EH (cell line): Measurements from ENCODE around the gene GHR.

Experiments used
- DNase-seq: peaks from one replicate; pipeline ENCODE4 v3.0.0-alpha.2; 2015; ENCODE audit warnings: low read depth

The GHR gene

DNA sequence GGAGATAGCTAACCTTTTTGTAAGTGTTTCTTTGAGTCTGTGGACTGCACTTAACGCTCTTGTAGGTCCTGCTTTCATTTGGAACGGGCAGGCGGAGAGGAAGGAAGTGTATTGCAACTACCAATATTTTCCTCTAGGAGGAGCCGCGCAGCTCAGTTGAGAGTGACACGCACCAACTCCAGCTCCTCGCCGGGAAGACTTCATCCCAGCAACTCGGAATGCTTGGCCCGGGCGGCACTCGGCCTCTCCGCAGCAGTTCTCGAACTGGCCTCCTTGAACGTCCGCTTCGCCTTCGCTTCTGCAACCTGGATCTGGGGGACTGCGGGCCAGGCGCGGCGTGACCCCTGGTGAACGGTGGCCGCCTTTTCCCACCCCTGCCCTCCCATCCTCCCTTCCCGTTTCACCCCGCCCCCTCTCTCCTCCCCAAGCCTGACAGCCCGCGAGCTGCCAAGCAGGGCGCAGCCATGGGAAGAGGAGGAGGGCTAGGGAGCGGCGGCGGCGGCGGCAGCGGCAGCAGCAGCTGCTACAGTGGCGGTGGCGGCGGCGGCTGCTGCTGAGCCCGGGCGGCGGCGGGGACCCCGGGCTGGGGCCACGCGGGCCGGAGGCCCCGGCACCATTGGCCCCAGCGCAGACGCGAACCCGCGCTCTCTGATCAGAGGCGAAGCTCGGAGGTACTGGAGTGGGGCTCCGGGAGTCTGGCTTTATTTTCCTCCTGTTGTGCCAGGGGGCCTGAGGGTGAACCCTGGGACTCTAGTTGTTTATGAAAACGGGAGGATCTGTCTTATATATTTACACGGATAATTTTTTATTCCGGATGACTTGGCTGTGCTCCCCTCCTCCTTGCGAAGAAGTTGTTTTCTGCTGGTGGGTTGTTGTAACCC, at the start of gene GHR:
TSS of gene GHR (plus strand) at position 155 of the 881 bp plus-strand sequence. CDS start 142,436 bp downstream, outside the sequence.
- DNase-seq, result peak; percentile 89

DNA sequence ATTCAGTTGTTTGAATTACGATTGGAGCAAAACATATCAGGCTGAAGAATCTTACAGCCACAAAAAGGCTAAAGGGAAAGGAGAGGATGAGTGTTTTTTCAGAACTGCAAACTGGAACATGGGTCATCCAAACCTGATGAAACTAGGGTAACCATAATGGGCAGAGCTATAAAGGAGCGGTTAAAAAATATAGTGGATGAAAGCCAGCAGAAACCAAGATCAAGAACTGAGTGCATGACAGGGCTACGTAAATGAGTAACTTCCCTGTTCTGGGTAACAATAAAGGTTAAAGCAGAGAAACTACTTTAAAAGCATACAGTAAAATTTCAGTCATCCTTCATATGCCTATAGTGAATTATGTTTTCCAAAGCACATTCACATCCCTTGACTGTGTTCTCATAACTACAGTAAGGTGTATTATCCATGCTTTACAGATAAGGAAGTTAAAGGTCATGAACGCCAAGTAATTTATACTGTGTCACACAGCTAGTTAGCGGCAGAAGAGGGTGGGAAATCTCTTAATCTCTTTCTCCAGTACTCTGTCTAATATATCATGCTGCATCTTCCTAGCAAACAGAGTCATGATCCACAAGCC, 48.5 kb upstream of the GHR start:
- no peak for DNase-seq

DNA sequence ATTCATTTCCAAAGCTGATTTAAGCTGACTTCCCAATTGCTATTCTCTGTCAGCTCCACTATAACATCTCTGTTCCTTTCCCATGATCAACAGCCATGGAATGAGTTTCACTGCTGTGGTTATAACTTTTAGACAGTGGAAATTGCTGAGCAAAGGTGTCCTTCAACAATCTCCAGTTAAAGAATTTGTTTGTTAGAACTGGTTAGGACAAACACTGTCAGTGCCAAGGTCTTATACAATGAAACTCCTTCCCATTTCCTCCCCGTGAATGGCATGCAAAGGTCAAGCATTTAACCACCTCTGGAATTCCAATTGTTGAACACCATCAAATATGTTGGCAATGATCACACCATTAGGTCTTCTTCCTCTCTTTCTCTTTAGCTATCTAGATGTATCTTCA, 45.7 kb upstream of the GHR start:
- DNase-seq, result no peak

DNA sequence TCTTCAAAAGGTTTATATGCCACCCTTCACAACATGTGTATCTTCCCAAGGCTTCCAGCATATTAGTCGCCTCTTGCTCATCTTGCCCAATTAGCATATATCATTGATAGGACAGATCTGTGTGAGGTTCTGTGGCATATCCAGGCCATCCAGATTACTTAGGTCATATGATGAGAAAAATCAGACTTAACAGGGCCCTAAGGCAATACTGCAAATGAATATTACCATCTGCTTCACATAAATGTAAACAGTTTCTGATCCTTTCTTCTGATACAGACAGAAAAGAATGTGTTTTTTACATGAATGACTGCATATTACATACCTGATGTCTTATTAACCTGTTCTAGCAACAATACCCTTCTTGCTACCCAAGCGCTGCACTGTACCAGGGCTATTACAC, 41.3 kb upstream of the GHR start:
- no peak for DNase-seq

DNA sequence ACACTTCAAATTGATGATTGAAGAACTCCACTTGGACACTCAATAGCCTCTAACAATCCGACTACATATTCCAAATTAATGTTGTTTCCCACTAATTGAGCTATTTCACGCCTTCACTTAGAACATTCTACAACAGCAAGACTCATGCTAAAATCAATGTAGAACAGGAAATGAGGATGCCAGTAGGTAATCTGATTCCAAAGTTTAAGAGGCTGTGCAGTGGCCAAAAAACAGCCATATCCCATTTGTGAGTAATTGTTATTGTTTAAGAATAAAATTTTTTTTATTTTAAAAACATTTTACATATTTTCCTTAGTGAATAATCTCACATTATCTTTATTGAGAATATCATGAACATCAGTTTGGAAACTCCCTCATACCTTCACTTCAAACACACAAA, 35.7 kb upstream of the GHR start:
- DNase-seq, result no peak

DNA sequence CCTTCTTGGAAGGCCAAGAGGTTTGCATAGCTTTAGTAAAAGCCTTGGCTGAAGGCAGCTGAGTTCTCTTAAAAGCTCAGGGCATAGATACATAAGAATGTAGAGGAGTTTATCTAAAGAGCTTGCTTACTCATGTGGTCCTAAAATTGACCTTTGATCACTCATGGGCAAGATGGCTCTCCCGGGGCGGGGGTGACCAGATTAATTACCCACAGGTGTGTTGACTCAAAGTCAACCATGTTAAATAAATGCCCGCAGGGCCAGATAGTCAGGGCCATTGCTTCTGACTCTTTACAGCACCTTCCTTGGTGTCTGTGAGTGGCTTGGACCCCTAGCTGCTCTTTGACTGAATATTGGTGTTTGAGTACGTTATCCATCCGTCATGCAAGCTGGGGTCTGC, 33.1 kb upstream of the GHR start:
- DNase-seq, result no peak

DNA sequence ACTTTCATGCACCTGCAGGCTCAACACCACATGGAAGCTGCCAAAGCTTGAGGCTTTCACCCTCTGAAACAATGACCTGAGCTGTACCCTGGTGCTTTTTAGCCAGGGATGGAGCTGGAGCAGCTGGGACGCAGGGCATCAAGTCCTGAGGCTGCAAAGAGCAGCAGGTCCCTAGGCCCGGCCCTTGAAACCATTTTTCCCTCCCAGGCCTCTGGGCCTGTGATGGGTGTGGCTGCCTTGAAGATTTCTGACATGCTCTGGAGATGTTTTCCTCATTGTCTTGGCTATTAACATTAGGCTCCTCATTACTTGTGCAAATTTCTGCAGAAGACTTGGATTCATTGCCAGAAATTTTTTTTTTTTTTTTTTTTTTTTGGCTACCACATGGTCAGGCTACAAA, 30.3 kb upstream of the GHR start:
- DNase-seq, result no peak

DNA sequence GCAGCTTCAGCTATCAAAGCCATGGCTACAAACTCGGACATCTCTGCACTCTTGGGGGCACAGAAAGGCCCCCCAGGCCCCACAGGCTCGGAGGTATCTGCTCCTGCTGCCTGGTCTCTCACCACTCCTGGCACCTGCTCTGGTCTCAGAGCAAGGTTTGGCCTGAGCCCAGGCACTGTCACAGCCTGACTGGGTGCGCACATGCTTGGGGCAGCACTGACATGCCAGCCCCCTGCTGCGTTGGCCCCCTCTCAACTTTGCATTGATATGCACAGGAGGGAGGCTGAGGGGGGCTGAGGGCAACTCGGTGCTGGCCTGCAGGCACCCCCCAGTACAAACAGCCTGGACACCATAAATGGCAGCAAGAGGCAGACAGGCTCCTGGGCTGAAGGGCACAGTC, 27.1 kb upstream of the GHR start:
- no peak for DNase-seq

DNA sequence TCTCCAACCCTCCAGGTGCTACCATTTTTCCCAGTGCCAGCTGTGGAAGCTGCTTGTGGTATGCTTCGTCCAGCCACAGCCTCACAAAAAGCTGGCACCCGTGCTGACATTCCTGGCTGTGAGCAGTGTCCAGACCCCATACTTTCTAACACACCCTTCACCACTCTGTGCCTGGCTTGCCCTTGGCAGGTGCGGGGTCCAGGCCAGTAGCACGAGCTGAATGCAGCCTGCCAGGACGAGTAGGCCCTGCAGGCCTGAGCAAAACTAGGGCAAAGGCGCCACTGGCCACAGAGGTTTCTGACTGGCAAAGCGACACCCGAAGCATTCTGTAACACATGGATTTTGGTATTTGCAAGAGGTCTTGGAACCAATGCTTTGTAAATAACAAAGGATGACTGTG, 26.0 kb upstream of the GHR start:
- DNase-seq, result no peak

DNA sequence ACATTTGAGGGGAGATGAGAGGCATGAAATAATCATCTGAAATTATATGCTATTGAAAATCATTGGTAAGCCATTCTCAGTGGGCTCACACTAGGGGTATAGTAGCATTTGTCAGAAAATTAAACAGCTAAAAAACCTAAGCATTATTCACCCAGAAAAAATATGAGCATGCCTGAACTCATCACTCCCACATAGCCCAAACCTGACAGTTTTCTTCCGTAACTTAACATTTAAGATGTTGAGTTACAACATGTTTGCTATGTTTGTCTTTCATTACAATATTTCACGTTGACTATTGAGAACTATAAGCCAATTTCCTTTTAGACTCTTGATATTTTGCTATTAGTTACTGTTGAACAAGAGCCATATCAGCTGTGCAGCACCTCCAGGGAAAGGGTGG, 23.5 kb upstream of the GHR start:
- no peak for DNase-seq

DNA sequence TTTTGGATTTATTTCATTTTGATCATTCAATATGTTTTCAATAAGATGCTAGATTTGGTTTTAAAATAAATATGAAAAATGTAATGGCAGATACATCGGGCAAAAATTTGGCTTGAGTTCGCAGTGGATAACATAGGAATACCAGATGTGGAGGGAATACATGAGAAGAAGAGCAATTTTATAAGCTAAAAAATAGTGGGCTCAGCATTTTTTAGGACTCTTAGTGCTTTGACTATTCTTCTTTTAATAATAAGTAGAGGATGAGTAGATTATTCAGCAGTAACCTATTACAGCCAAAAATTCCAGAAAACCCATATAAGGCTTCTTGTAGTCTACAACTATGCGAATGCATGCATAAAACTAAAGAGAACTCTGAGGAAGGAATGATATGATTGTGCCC, 22.8 kb upstream of the GHR start:
- DNase-seq, result no peak

DNA sequence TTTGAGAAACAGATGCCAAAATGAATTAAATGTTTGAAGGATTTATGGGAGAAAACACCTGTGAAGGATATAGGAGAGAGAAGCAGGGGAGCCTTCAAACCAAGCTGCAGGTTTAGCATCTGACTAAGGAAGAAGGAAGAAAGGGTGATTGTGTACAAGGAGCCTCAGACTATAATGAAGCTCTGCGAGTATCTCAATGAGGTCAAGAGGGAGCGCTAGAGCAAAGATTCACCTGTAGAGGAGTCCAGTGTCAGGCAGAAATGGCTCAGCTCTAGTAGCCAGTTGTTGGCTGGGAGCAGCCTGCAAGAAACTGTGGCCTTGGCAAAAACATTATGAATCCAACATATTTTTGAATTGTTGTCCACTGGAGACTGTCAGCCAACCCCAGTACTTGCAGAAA, 20.0 kb upstream of the GHR start:
- DNase-seq, result no peak

DNA sequence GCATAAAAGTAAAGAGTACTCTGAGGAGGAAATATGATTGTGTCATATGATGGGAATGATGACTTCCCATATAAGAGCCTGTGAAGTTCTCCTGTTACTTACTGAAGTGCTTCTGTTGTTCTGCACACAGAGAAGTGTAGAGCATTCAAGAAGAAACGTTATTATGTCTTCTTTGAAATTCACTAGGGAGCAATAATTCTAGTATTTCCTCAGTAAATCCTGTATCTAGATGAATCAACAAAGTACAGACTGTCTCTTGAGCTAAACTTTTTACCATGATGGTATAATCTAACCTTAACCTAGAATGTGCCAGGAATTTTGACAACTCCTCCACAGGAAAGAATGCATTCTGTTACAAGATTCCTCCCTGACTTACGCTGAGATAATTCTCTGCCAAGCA, 18.9 kb upstream of the GHR start:
- DNase-seq, result no peak

DNA sequence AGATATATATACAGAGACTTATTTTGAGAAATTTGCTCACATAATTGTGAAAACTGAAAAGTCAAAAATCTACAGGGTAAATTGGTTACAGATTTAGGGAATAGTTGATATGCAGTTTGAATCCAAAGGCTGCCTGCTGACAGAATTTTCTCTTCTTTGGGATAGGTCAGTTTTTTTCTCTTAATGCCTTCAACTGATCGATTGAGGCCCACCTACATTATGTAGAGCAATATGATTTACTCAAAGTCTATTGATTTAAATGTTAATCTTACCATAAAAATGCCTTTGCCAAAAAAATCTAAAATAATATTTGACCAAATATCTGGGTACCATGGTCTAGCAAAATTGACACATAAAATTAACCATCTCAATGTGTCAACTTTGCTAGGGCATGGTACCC, 3.9 kb upstream of the GHR start:
- no peak for DNase-seq

DNA sequence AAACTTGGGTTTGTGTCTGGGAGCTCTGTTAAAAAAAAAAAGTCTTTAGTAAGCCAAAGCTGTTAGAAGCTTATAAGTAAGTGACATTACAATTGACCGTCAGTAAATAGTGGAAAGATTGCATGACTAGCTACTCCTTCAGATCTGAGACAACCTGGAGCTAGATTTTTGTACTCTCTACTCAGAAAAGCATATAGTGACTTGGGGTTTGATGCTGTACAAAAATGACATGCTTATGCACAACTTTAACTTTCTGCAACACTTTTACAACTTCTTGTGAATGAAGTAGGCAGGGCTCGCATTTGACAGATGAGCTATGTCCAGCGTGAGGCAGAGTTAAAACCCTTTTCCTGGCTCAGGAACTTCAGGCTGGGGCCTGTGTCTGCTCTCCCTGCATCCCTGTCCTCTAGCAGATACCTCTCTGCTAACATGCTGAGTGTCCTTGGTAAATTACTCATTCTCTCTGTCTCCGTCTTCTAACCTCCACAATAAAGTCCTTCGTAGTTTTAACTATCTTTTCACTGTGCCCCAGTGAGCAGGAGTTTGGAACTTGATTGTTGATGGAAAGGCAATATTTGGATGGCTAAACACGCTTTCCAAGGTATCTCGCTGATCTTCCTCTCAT, 471 bp upstream of the GHR start:
- no peak for DNase-seq

DNA sequence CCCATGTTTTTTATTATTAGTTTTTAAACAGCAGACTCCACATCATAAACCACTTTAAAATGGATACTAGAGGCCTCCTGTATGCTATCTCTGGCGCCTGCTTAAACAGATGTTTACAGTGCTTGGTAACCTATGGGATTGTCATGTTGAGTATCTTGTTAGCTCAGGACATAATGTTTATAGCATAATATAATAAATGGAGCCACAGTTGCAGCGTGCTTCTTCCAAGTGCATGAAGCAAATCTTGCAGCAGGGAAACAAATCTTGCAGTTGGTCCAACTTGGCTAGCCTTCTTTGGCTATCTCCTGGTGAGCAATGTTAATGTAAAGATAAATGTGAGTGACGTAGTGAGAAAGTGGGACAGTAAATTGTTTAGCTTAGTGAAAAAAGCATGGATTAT, 2.8 kb downstream of the GHR start:
- DNase-seq, result no peak

DNA sequence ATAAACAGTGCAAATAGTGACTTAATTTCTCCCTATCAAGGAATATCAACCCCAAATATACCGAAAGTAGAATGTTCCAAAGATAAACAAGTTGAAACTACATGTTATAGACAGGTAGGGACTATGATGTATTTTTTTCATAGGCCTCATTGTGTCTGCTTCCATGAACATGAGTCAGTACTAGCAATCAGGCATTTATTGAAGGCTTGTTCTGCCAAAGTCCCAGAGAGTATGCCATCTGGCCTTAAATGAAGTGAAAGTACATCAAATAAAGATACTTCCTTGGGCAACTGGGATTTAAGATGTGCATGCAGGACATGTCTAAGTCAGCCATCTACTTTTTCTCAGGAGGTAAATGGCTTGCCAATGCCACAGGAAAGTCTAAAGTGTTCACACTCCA, 6.5 kb downstream of the GHR start:
- DNase-seq, result no peak

DNA sequence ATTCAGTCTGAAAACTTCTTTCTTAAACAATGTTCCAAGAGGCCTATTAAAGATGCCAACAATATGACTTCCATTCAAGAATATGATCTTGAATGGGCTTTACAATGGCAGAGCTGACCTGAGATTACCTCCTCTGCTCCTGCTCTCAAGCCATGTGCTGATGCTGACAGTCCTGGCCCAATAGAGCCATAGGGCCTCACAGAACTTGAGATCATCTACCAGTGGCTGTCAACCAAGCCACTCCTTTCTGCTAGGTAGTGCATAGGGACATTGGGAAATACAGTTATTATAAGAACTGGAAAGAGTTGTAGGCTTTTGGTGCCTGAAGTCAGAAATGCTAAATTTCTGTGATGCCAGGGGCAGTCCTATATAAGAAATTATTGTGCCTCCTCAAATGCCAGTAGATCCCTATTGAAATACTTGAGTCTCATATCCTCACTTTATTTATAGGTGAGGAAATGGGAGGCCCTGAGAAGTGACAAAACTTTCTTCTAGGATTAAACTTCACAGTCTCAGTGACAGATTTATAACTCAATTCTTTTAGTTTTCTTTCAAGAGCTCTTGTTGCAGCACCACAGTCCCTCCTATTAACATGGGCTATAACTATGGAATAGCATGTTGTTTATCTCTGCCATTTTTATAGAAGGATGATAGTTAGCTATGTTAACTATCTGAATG, 10.9 kb downstream of the GHR start:
- DNase-seq, result no peak

DNA sequence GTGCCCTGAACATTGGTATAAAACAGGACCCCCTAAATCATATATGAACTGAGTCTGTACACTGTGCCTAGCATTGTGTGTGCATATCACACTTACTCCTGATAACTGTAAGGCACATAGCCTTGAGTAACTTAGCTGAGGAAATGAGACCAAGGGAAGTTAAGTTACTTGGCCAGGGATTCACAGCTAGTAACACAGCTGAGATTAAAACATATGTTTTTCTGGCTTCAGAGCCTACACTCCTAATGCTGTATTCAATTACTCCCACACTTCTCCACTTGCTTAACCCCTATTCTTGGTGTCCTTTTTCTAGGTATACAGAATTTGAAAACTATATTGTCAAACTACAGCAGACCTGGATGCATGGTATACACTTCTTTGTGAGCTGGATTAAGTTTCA, 12.8 kb downstream of the GHR start:
- DNase-seq, result no peak

DNA sequence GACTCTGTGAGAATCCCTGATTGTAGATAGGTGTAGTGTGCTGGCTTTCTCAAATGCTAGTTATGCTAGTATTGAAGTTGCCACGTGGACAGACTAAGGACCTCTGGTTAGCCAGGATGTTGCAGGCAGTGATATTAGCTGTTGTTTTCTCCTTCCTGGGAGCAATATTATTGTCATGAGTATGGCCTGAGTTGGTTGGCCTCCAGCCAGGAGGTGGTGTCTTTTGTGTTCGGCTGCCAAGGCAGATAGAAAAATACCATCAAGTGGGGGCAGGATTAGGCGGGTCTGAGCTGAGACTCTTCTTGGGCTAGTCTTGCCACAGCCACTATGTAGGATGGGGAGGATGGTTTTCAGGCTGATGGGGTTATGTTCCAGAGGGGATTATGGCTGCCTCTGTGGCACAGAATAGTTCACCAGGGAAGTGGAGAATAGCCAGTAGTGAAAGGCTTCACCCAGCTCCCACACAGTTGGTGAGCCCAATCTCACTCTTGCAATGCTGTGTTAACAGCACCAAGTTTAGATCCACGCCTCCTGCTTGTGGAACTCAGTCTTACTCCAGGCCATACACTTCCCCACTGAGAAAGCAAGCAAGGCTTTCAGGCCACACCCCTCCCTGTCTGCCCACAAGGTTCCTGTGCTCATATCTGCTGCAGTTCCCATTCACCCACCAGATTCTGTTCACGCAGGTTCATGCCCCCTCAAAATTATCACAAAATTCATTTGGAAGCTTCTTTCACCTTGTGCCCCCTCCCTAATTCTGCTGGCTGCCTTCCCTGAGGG, 31.2 kb downstream of the GHR start:
- DNase-seq, result no peak

DNA sequence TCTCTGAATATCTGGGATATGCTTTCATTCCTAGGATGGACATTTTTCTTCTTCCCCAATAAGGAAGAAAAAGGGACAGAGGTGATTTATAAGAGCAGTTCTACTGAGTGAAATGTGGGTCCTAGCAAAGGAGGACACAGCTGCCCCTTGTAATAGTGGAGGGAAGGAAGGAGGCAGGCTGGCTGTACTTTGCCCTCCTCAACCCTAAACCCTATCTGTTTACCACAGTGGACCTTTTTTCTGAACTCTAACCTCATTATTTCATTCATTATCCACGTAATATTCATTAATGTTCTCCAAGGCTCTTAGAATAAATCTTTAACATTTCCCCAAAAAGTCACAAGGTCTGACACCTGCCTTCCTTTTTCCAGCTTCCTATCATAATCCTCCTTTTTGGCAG, 37.8 kb downstream of the GHR start:
- DNase-seq, result no peak

DNA sequence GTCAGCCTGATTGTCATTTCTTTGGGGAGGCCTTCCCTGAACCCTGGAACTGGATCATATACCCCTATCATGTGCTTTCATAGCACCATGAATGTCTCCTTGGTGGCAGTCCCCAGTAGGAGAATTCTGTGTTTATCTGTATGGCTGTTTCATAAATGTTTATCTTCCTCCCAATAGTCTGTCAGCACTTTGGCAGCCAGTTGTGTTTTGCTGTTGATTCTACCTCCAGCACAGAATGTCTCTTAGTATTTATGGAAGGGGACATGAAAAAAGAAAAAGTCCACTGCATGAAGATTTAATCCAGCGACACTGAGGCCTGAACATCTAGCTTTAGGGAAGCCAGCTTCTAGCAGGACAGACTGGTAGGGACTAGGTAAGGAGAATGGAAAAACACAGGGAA, 38.3 kb downstream of the GHR start:
- DNase-seq, result no peak
